ENCODE data around the gene LIPN. TPM values are rescaled to one million over a fixed set of nuclear protein-coding genes. Genes with fewer than 3 reads are reported as not detected.

The LIPN gene
- total RNA-seq, 1 donor from 2014 or later: not detected

GRCh38 chr10:88805361-88805760, 45.5 kb downstream of the LIPN start:
- DNase-seq (ENCODE audit: extremely low spot score in 2 of 2): no peak
- no peaks in the 10 kb centered on the region for H3K36me3 ChIP-seq
- TF ChIP-seq POLR2A (IDR thresholded peaks at IDR 0.05): no peak
- no peak for TF ChIP-seq CTCF (IDR thresholded peaks at IDR 0.05)
- no peak for TF ChIP-seq POLR2AphosphoS5 (IDR thresholded peaks at IDR 0.05; ENCODE audit: insufficient read depth in 1 of 2, low read depth in 1 of 2)
- no peaks in the 10 kb centered on the region for H3K27me3 ChIP-seq
- H3K4me1 ChIP-seq: no peaks in the 10 kb centered on the region
- H3K4me3 ChIP-seq: no peak overlapping the region
- intact Hi-C loops (cut with DNase I): no loop called here
- H3K27ac ChIP-seq: no peak overlapping the region
- no peaks in the 10 kb centered on the region for H3K9me3 ChIP-seq

GRCh38 chr10:88805924-88806323, 46.1 kb downstream of the LIPN start:
- Histone ChIP-seq H3K36me3 (no peaks in the 10 kb centered on the region), H3K27me3 (no peaks in the 10 kb centered on the region), H3K4me3 (no peak overlapping the region), H3K9me3 (no peaks in the 10 kb centered on the region), H3K4me1 (no peaks in the 10 kb centered on the region), H3K27ac (no peak overlapping the region)
- intact Hi-C loops (cut with DNase I): no loop called here
- TF ChIP-seq POLR2AphosphoS5 (IDR thresholded peaks at IDR 0.05; ENCODE audit: insufficient read depth in 1 of 2, low read depth in 1 of 2) (no peak), POLR2A (IDR thresholded peaks at IDR 0.05) (no peak), CTCF (IDR thresholded peaks at IDR 0.05) (no peak)
- DNase-seq (ENCODE audit: extremely low spot score in 2 of 2): no peak

- Histone ChIP-seq H3K4me3 (no peak overlapping the region), H3K36me3 (no peaks in the 10 kb centered on the region), H3K9me3 (no peaks in the 10 kb centered on the region), H3K4me1 (no peaks in the 10 kb centered on the region), H3K27me3 (no peaks in the 10 kb centered on the region), H3K27ac (no peak overlapping the region)
- no peak for TF ChIP-seq POLR2A (IDR thresholded peaks at IDR 0.05)
- TF ChIP-seq CTCF (IDR thresholded peaks at IDR 0.05): no peak
- TF ChIP-seq POLR2AphosphoS5 (IDR thresholded peaks at IDR 0.05; ENCODE audit: insufficient read depth in 1 of 2, low read depth in 1 of 2): no peak
- intact Hi-C loops (cut with DNase I): no loop called here
- DNase-seq (ENCODE audit: extremely low spot score in 2 of 2): no peak
Measured at GRCh38 chr10:88809621-88810020, 49.8 kb downstream of the LIPN start.

GRCh38 chr10:88810196-88810961, 50.6 kb downstream of the LIPN start:
- intact Hi-C loops (cut with DNase I): no loop called here
- H3K27ac ChIP-seq: no peak overlapping the region
- peak in 2 of 3 experiments; percentile 10 to 35 for TF ChIP-seq CTCF (IDR thresholded peaks at IDR 0.05)
- TF ChIP-seq POLR2A (IDR thresholded peaks at IDR 0.05): no peak
- no peak for TF ChIP-seq POLR2AphosphoS5 (IDR thresholded peaks at IDR 0.05; ENCODE audit: insufficient read depth in 1 of 2, low read depth in 1 of 2)
- H3K36me3 ChIP-seq: no peaks in the 10 kb centered on the region
- no peaks in the 10 kb centered on the region for H3K4me1 ChIP-seq
- DNase-seq (ENCODE audit: extremely low spot score in 2 of 2): no peak
- no peaks in the 10 kb centered on the region for H3K9me3 ChIP-seq
- H3K4me3 ChIP-seq: no peak overlapping the region
- no peaks in the 10 kb centered on the region for H3K27me3 ChIP-seq

GRCh38 chr10:88813200-88813599, 53.4 kb downstream of the LIPN start:
- no peak for DNase-seq (ENCODE audit: extremely low spot score in 2 of 2)
- H3K4me3 ChIP-seq: no peak overlapping the region
- no peaks in the 10 kb centered on the region for H3K4me1 ChIP-seq
- no peak overlapping the region for H3K27ac ChIP-seq
- H3K36me3 ChIP-seq: no peaks in the 10 kb centered on the region
- H3K27me3 ChIP-seq: no peaks in the 10 kb centered on the region
- TF ChIP-seq POLR2A (IDR thresholded peaks at IDR 0.05) (no peak), CTCF (IDR thresholded peaks at IDR 0.05) (no peak), POLR2AphosphoS5 (IDR thresholded peaks at IDR 0.05; ENCODE audit: insufficient read depth in 1 of 2, low read depth in 1 of 2) (no peak)
- intact Hi-C loops (cut with DNase I): no loop called here
- H3K9me3 ChIP-seq: no peaks in the 10 kb centered on the region

Data from vagina (tissue), 2 donors.